NCI-H69 (cell line): ENCODE data around the gene AGAP2.

Experiments
- DNase-seq: peaks from one replicate; lab custom pipeline; 2025; lab: John Stamatoyannopoulos, UW

AGAP2 gene

DNA sequence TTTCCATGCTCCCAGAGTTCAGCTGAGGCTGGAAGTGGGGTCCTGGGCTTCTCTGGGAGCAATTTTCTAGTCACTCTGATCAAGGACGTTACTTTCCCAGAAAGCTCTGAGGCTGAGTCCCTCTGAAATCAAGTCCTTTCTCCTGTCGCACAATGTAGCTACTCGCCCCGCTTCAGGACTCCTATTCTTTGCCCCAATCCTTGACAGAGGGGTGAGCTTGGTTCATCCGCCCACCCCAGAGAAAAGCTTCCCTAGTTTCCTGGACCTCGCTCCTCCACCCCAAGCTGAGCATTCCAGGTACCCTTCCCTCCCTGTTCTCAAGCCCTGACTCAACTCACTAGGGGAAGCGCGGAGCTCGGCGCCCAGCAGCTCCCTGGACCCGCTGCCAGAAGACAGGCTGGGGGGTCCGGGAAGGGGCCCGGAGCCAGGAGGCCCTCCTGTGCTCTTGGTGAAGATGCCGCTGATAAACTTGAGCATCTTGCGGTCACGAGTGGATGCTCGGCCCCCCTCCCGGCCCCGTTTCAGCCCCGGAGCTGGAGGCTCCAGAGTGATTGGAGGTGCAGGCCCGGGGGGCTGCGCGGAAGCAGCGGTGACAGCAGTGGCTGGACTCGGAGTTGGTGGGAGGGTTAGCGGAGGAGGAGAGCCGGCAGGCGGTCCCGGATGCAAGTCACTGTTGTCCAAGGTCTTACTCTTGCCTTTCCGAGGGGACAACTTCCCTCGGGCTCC lies 1.6 kb downstream of the AGAP2 start:
- DNase-seq, result peak; percentile 45

DNA sequence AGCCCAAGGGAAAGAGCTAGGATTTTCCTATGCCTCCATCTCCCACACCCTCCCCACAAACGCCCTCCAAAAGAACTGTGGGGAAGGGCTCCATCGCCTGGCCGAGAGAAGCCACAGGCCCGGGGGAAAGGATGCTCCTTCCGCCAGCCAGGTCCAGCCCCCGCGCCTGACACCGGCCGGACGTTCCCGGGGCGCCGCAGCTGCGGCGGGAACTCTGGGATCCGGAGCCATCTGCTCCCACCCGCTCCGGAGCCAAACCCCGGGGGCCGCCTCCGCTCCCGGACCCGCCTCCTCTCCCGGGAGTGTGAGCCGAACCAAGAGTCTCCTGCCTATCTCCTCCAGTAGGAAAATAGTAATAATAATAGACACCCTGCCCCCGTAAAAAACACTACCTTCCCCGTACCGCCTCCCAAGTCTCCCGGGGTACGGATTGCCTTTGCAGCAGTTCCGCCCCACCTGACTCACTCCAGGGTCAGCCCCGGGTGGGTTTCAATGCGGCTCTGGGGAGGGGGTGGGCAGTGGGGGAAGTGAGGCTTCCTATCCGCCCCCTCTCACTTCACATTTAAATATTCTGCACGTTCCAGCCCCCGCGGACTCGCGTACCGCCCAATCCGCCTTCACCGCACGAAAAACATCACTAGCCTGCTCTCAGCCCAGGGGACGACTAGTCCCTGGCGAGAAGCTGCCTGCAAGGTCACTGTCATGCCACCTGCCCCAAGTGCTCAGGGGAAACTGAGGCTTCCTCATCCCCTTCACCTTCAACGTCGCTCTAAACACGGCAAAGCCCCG lies 2.4 kb downstream of the AGAP2 start:
- DNase-seq, result peak; percentile 77

DNA sequence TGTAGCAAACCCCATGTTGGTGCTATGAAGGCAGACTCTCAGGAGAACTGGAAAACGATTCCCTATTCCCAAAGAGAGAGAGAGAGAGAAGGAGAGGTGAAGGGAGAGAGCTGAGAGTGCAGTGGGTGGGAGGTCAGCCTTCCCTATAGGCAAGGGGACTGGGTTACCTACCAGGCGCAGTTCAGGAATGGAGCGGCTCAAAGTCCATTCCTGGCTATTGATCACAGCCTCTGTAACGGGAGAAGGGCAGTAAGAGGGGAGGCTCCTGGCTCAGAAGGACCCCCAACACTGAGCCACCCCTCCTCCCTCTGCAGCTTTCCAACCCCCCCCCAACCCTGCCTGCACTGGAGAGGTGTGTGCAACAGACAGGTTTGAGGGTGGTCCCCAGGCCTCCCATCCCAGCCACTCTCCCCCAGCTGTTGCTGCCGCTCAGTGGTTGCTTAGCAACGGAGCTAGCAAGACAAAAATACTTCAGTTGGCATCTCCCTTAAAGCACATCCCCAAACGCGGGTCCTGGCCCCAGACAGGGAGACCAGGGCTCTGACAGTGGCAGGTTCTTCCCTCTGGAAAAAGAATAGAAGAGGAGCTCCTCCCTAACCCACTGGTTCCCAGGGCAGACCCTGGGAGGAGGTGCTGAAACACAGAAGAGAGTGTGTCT lies 3.2 kb downstream of the AGAP2 start:
- DNase-seq, result peak; percentile 44

DNA sequence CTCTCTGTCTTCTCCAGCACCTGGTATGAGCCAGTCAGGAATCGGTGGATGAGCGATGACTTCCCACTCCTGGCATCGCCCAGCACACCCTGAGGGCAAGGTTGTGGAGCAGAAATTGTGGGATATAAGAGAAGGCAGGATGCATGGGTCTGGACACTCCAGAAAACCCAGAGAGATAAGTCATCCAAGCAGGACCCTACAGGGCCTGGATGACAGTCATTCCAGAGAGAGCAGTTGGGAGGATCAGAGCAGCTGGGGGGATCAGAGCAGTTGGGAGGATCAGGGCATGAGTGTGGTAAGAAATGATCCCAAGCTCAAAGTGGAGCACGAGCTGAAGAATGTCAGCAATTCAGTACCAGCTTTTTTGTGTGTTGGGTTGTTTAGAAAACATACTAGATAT lies 4.0 kb downstream of the AGAP2 start:
- DNase-seq, result no peak

DNA sequence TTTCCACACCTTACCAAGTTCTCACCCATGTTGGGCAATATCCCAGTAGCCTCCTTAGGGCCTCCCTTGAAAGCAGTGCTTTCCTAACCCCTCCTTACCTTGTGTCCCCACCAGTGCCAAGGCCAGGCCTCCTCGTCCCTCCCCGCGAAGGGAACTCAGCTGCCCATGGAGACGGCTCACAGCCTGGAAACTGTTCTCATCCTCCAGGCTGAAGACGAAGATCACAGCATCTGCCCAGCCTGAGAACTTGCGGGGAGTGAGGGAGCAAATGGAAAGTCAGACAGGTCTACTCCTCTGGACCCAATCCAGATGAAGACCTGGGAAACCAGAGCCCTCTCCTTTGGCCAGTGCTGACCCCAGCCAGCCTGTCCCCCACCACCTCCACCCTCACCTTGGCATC lies 4.6 kb downstream of the AGAP2 start:
- no peak for DNase-seq

DNA sequence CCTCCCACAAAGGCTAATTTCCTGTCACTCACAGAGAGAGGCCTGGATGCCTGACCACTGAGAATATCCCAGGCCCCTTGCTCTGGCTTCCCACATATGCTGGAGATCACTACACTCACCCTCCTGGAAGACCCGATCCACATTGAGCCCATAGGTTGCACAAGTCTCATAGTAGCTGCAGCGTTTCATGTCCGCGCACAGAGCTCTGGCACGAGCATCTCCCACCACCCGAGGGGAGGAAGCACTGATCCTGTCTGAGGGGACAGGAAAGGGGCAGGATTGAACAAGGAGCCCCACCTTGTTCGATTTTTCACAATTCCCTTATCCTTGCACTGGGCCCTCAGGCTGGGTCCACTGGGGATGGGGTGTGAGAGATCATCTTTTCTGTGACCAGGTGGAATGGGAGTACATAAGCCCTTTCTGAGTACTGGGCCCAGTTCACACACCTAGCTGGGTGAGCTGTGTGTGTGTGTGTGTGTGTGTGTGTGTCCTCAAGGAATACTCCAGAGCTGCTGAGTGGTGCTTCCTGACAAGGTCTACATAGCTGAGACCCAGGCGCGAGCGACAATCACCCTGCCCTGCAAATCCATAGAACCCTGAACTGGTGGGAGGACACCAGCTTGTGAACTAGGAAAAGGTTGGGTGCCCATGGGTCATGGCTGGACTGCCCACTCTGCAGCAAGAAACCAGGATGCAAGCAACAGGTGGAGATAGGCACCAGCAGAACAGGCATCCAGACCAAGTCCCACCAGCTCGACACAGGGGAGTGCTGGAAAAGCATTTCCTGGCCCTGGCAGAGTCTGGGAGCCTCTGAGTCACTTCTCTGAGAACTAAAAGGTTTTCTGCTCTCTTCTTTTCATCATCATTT lies 5.6 kb downstream of the AGAP2 start:
- no peak for DNase-seq

DNA sequence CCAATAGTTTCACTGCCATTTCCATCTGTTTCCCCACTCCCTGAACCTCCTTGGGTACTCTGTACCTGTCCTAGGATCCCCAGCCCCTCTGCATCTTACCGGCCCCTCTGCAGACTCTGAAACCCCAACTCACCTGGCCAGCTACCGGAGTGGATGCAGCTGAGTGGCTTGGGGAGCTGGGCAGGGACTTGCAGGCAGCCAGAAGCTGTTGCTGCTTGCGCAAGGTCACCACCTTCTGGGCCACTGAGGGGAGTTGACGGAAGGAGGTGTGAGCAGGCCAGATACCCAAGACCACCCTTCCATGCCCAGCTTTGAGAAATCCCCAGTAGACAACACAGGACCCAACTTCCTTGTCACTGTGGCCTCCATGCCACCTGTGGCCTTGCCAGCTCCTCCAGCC lies 6.3 kb downstream of the AGAP2 start:
- DNase-seq, result no peak

DNA sequence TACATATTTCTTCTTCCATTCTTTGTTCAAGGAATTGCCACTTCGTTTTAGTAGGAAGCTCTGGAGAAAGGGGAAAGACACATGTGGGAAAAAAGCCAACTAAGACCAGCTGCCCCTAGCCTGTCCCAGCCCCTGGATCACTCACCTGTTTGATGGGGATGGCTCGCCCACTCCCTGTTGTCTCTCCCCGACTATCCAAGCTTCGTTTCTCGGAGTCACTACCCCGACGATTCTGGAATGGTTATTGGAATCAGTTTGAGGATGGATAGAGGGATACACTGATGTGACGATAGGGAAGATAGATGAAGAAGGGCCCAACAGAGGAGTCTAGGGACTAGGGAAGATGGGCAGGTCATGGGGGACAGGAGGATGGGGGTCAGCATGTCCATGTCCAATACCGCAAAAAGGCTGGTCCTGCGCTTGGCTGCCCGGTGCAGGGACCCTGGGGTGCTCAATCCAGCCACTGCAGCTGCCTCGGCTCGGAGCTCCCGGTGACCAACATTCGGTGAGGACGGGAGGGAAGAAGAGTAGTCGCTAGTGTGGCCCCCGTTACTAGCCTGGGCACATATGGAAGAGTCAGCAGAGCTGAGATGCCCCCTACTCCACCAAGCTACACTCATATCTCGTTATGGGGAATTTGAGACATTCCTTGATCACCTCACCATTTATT lies 7.0 kb downstream of the AGAP2 start:
- DNase-seq, result no peak

DNA sequence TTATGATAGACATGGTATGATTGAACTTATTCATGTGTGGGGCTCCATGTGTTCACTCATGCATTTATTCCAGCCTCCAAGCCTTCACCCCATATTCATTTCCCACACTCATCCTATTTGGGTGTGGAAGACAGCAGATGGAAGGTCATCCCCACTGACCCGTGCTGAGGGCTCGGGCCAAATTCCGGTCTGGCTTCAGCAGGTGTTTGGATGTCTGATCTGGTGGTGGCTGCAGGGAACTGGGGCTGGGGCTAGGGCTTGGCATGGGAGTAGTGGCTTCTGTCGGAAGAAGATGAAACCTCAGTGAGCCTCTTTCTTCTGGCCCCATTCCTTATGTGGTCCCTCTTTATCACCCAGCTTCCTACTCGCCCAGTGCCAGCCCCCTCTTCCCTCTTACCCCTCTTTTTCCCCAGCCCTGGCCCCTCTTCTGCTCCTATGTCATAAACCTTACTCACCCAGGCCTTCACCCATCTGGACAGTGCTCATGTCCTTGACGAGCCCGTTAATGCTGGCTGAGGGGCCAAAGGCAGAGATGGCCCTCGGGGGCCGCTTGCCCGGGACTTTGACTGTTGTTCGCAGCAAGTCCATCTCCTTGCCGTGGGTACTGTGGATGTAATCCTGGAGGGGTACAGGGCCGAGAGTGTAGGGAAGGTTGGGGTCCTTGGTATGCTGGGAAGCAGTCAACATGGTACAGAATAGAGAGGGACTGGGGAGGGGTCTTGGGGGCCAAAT lies 8.0 kb downstream of the AGAP2 start:
- peak; percentile 43 for DNase-seq

DNA sequence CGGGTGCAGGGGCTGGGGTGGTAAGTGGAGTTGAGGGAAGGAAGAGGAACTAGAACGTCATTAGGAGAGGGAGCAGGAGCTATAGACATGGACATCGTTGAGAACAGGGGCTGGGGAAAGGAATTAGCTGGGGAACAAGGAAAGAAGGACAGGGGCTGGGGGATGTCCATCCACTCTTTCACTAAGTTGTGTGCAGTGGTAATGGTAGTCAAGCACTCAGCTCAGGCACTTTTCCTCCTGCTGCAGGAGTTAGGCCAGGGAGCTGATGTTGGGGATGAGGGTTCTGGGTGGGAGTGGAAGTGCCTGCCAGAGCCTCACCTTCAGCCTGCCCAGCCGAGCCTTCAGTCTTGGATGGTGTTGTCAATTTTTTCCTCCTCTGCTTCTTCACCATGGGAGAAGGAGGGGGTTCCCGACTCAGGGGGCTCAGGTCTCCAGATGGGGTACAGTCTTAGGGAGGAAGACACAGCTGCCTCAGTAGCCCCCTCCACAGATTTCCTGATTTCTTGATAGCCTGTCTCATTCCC lies 9.2 kb downstream of the AGAP2 start:
- DNase-seq, result no peak

DNA sequence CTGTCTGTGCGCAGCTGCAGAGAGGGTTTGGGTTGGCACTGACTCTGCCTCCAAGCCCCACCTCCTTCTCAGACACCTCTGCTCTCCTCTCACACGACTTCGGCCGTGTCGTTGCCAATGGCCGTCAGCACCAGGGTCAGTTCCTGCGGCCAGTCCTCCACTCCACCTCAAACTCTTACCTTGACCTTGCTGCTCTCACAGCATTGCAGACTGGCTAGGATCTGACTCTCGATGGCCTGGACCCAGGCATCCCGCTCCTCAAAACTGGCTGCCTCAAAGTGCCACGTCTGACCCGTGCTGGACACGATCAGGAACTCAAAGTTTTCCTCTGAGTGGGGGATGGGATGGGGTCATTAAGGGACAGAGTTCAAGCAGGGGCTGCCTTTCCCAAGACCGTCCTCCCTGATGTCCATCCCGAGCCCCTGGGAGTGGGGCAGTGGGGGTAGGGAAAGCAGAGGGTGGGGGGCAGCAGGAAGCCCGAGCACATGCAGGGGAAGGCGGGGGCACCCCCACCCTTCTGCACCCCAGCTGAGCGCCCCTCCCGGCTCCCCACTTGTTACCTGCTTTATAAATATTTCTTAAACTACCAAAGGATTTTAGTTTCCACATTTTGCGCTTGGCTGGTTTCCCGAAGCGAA lies 10.7 kb downstream of the AGAP2 start:
- no peak for DNase-seq

DNA sequence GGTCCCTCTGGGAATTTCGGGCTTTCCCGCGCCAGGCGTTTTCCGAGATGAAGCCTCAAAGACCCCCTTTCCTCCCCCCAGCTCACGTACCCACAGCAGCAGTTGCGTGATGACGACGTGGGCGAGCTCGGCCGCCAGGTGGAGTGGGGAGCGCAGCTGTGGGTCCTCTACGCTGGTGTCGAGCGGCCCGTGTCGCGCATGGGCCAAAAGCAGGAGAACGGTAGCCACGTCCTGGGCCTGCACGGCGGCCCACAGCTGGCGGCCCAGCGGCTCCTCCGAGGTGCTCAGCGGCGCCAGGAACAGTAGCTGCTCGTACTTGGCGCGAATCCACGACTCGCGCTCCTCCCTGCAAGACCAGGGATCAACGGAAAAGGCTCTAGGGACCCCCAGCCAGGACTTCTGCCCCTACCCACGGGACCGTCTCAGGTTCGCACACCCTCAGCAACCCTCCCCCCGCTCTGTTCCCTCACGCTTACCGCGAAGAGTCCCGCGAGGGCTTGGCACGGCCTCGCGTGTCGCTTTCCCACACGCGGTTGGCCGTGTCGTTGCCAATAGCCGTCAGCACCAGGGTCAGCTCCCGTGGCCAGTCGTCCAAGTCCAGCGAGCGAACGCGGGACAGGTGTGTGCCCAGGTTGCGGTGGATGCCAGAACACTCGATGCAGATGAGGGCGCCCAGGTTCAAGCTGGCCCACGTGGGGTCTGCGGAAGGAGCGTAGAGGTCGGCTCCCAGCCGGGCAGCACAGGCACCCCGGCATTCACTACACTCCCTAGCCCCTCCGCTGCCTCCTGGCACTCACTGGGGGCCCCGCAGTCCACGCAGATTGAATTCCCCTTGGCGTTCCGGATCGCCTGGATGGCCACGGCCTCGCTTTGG lies 11.4 kb downstream of the AGAP2 start:
- no peak for DNase-seq

DNA sequence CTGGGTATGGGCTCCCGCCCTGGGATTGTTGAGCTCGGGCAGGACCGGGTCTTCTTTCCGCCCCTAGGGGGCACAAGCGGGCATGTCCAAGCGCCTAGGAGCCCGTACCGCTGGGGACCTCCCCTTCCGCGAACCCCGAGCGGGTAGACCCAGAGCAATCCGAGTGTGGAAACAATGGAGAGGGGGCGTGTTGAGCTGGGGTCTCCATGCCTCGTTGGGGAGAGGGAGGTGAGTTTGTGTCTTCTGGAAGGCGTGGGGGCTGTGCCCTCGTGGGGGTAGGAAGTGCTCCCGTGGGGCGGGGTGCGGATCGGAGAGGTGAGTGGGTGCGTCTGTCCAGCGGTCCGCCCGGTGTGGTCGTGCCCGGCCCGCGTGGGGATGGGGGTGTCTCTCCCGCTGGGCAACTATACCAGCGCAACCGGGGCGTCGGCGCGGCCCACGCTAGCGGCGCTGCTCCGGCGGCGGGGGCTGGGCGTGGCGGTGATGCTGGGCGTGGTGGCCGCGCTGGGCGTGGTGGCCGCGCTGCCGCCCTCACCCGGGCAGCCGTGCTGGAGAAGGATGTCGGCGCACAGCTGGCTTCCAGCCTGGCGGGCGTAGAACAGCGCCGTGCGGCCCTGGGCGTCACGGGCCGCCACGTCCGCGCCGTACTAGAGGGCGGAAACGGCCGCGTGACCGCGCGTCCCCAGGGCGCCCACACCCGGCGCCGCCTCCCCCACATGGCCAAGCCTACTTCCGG lies 12.2 kb downstream of the AGAP2 start:
- DNase-seq, result peak; percentile 93

DNA sequence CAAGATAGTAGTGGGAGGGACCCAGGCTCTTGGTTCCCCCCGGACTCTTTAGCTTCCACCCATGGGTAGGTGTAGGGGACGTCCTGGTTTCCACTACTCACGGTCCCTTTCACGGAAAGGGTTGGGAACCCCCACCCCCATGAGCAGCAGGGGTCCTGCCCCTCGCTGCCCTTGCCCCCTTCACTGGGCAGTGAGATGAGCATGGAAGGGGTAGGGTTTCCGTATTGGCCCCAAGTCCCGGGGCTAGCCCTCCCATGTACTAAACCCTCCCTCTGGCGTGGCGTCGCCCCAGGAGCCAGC lies 12.7 kb downstream of the AGAP2 start:
- DNase-seq, result no peak

DNA sequence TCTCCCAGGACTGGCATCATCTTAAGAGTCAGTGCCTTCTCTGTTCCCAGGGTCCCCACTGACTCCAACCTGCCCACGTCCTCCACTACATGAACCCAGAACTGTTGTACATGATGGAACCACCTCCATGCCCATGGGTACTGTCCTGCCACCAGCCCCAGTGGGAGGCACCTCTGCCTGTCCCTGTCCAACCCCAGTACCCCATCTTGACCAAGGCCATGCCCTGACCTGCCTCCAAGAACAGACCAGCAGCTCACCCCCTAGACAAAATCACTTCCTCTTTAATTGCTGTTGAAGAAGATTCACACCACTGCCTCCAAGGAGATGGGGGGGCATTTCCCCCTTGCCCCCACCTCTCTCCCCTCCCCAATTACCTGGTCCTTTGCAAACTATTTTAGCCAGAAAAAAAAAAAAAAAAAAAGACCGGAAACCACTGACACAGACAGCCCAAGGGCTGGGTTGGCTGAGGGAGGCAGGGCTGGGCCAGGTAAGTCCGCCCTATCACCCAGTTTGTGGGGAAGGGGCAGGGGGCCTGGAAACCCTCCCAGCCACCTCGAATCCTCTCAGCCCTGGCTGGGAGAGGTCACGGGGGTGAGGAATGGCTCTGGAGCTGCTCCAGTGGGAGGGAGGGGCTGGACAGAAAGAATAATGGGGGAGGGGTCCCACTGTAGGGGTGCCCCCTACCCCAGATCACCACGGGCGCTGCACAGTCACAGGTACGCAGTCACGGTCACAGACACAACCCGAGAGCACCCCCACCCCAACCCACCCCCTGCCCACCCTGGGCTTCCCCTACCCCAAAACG lies 13.4 kb downstream of the AGAP2 start:
- DNase-seq, result no peak

DNA sequence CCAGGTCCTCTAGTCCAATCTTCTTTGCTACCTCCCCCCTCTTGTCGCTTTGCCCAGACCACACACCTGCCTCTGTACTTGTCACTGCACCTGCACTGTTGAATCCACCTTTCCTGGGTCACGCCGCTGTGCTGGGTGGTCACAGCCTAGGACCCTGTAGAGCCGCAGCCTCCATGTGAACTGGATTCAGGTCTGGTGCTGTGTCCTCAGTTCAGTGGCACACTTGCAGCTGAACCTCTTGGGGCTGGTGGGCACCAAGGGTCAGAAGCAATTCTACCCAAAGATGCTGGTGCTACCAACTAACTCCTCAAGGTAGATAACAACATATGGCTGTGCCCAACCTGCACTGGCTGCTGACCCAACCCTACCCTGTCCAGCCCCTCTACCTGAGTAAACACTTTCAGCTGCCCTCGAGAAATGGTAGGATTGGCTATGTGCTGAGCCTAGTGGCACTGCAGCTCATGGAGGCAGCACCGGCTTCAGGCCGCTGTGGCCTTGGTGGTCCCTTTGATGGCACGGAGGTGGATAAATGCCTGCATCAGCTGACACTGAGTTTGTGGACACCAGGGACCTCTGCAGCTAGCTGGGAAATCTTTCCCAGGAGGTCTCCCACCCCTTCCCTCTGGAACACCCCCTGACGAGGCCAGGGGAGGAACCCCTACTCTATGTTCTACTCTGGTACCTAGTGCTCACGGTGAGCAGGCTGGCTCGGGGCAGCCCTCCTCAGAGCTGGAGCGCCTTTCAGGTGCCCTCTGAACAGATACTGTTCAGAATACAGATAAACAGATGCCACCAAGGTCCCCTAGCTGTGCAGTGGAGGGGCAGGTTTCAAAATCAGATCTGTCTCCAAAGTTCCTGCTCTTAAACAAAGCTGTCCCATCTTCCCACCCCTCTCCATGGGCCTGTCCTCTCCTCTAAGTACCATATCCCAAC lies 14.3 kb downstream of the AGAP2 start:
- DNase-seq, result no peak

DNA sequence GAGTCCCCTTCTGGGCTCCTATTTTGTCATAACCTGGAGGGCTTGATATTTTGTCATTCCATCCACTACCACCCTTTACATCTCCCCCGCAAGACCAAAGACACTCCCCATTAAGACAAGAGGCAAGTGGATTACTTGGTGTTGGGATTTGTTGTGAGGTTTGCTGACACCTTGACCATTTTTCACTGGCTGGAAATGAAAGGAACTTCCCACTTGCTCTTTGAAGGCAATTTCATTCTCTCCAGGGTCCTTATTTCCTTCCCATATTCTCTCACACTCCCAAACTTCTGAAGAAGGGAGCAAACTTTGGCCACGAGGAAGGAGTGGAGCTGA lies 14.9 kb downstream of the AGAP2 start:
- no peak for DNase-seq
